ENCODE measurements around the gene ATP1B1.

ATP1B1 gene

GRCh38 chr1:169086603-169087455 is 19.7 kb upstream of the ATP1B1 start:
- TF ChIP-seq CTCF (conservative IDR thresholded peaks at IDR 0.05; ENCODE audit: low read depth, low read length), result no peak
- H2AFZ ChIP-seq (ENCODE audit: low read depth), result no peak overlapping the region
- no peaks in the 10 kb centered on the region for H4K20me1 ChIP-seq (ENCODE audit: insufficient read depth)
- no peaks in the 10 kb centered on the region for H3K79me2 ChIP-seq (ENCODE audit: insufficient read depth, low read depth)
- no peaks in the 10 kb centered on the region for H3K4me1 ChIP-seq (ENCODE audit: low read depth, poor library complexity, severe bottlenecking)
- H3K9ac ChIP-seq, result no peak overlapping the region
- H3K4me2 ChIP-seq, result no peak overlapping the region
- no peaks in the 10 kb centered on the region for H3K27me3 ChIP-seq (ENCODE audit: insufficient read depth, low read depth)
- no peaks in the 10 kb centered on the region for H3K36me3 ChIP-seq (ENCODE audit: insufficient read depth)
- no peak overlapping the region for H3K27ac ChIP-seq
- no peak overlapping the region for H3K4me3 ChIP-seq (IDR thresholded peaks at IDR 0.05; ENCODE audit: insufficient read depth, low read depth, low read length)

GRCh38 chr1:169087876-169088275 is 18.6 kb upstream of the ATP1B1 start:
- Histone ChIP-seq H3K4me1 (ENCODE audit: low read depth, poor library complexity, severe bottlenecking) (no peaks in the 10 kb centered on the region), H3K27ac (no peak overlapping the region), H3K36me3 (ENCODE audit: insufficient read depth) (no peaks in the 10 kb centered on the region), H4K20me1 (ENCODE audit: insufficient read depth) (no peaks in the 10 kb centered on the region), H3K79me2 (ENCODE audit: insufficient read depth, low read depth) (no peaks in the 10 kb centered on the region), H3K9ac (no peak overlapping the region), H3K4me2 (no peak overlapping the region), H3K27me3 (ENCODE audit: insufficient read depth, low read depth) (no peaks in the 10 kb centered on the region), H2AFZ (ENCODE audit: low read depth) (no peak overlapping the region), H3K4me3 (IDR thresholded peaks at IDR 0.05; ENCODE audit: insufficient read depth, low read depth, low read length) (no peak overlapping the region)
- TF ChIP-seq CTCF (conservative IDR thresholded peaks at IDR 0.05; ENCODE audit: low read depth, low read length), result no peak

GRCh38 chr1:169089776-169090175 is 16.7 kb upstream of the ATP1B1 start:
- Histone ChIP-seq H2AFZ (ENCODE audit: low read depth) (no peak overlapping the region), H3K4me1 (ENCODE audit: low read depth, poor library complexity, severe bottlenecking) (no peaks in the 10 kb centered on the region), H3K27ac (no peak overlapping the region), H3K79me2 (ENCODE audit: insufficient read depth, low read depth) (no peaks in the 10 kb centered on the region), H3K4me2 (no peak overlapping the region), H3K9ac (no peak overlapping the region), H3K4me3 (IDR thresholded peaks at IDR 0.05; ENCODE audit: insufficient read depth, low read depth, low read length) (no peak overlapping the region), H3K27me3 (ENCODE audit: insufficient read depth, low read depth) (no peaks in the 10 kb centered on the region), H4K20me1 (ENCODE audit: insufficient read depth) (no peaks in the 10 kb centered on the region), H3K36me3 (ENCODE audit: insufficient read depth) (no peaks in the 10 kb centered on the region)
- no peak for TF ChIP-seq CTCF (conservative IDR thresholded peaks at IDR 0.05; ENCODE audit: low read depth, low read length)

- Histone ChIP-seq H4K20me1 (ENCODE audit: insufficient read depth) (no peaks in the 10 kb centered on the region), H2AFZ (ENCODE audit: low read depth) (no peak overlapping the region), H3K79me2 (ENCODE audit: insufficient read depth, low read depth) (no peaks in the 10 kb centered on the region), H3K36me3 (ENCODE audit: insufficient read depth) (no peaks in the 10 kb centered on the region), H3K27ac (no peak overlapping the region), H3K27me3 (ENCODE audit: insufficient read depth, low read depth) (no peaks in the 10 kb centered on the region), H3K4me1 (ENCODE audit: low read depth, poor library complexity, severe bottlenecking) (no peaks in the 10 kb centered on the region), H3K4me2 (no peak overlapping the region), H3K9ac (no peak overlapping the region), H3K4me3 (IDR thresholded peaks at IDR 0.05; ENCODE audit: insufficient read depth, low read depth, low read length) (no peak overlapping the region)
- TF ChIP-seq CTCF (conservative IDR thresholded peaks at IDR 0.05; ENCODE audit: low read depth, low read length), result no peak
Observed at GRCh38 chr1:169090308-169090899, 16.1 kb upstream of the ATP1B1 start.
